Measurements from ENCODE around the gene CORO1C.

GRCh38 chr12:108629151-108629550, 102.2 kb downstream of the CORO1C start:
- TF ChIP-seq CTCF (IDR thresholded peaks at IDR 0.05; ENCODE audit: low read depth, low read length) (no peak), EZH2phosphoT487 (IDR thresholded peaks at IDR 0.05; ENCODE audit: low read depth) (no peak)
